Islet precursor cell (in vitro differentiated cells): ENCODE data around the gene DOCK3.
A peak's percentile ranks its signal among the peaks of the same experiment; 100 is the strongest.
"Not testable (repeated sequence)": the region's sequence is repeated elsewhere in the genome, so short reads cannot be mapped to it uniquely, and the experiment has no call there.

Experiments
- DNase-seq: peaks from one replicate; pipeline ENCODE4 v3.0.0-alpha.2; 2018

The DOCK3 gene

DNA sequence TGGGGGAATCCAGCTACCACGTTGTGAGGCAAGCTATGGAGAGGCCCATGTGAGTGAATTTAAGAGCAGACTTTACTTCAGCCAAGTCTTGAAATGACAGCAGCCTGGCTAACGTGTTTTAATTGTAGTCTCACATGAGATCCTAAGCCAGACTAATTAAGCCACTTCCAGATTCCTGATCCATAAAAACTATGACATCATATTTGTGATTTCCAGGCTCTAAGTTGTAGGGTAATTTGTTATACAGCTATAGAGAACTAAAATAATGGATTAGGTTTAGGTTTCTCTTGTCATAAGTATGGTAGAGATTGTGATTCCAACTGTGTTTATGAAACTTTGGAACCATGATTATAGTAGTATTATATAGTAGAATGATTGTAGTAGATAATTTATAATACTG, 329.5 kb downstream of the DOCK3 start:
- no peak for DNase-seq

DNA sequence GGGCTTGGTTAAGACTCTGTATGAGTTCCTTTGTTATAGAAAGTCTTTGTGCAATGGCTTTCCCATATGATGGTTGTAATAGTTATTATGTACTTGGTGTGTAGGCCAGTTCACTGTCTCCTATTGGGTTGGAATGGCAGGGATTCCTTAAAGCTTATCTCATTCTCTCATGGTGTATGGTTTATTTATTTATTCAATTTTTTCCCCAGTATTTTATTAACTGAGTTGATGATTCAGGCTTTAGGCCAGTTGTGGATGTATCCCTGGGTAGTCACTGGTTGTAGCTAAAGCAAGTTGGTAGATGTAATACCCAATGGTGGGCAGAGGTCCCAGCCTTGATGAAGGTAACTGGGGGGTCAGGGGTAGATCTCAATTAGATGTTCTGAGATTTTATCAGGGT, 349.4 kb downstream of the DOCK3 start:
- no peak for DNase-seq

DNA sequence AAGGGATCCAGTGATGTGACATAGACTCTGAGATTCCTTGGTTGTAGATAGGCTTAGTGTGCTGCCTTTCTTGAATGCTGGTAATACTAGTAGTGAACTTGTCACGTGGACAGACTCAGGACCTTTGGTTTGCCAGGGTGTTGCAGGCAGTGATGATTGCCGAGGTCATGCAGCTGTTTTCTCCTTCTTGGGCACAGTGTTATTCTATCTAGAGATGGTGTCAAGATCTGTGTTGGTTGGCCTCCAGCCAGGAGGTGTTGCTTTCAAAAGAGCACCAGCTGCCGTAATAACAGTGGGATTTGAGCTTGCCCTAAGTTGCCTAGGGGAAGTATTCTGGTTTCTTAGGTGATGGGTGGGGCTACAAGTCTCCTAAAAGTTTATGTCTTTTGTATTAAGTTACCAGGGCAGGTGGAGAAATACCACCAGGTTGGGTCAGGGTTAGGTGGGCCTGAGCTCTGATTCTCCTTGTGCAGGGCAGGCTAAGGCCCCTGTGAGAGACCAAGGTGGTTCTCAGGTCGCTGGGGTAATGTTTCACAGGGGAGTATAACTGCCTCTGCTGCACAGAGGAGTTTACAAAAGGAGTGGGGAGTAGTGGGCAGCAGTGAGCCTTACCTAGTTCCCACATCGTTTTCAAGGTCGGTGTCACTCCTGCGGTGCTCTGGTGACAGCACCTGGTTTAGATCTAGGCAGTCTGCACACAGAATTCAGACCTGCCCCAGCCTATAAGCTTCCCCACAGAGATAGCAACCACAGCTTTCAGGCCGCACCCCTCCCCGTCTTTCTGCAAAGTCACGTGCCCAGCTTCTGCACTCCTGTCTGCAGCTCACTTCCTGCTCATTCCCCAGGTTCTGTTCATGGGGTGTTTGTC, 350.3 kb downstream of the DOCK3 start:
- DNase-seq = peak; percentile 54

GRCh38 chr3:51031666-51032065, 356.9 kb downstream of the DOCK3 start:
- no peak for DNase-seq

DNA sequence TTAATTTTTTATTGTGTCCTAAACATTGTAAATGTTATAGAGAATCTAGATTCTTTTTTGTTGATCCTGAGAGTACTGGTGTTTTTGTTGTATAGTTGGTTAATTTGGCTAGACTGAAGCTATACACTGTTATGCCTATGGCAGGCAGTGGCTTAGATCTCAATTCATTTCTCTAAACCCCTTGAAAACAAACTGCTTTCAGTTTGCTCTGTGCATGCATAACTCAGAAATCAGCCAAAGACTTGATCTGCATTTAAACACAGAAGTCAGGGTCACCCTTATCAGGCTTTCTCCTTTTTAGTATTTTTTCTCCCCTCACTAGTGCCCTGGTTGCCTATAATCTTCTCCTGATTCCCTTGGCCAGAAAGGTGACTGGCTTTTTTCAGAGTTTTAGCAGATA, 360.9 kb downstream of the DOCK3 start:
- DNase-seq = no peak

DNA sequence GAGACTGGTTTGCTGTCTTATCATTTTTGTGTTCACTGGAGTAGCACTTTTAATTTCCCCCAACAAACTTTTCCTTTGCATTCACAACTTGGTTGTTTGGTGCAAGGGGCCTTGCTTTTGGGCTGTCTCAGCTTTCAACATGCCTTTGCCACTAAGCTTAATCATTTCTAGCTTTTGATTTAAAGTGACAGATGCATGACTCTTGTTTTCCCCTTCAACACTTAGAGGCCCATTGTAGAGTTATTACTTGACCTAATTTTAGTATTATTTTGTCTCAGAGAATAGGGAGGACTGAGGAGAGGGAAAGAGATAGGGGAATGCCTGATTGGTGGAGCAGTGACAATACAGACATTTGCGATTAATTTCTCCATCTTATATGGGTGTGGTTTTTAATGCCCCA, 370.3 kb downstream of the DOCK3 start:
- no peak for DNase-seq

DNA sequence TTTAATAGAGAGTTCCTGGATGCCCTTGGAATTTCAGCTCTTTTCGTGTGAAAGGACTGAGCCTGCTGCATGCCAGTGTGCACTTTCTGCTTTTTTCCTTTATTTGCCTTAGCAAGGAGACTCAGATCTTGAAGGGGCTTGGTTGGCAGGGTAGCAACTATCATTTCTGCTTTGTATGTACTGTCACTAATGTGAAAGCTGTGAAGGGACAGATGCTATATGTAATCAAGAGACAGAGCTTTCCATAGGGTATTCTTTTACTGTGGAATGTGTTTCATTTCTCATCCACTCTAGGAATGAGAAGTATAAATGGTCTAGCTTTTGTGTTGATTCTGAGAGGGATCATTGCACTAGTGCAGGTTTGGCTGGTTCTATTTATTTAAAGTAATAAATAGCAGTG, 377.8 kb downstream of the DOCK3 start:
- DNase-seq = no peak

- no peak for DNase-seq
Observed at GRCh38 chr3:51057121-51057520, 382.4 kb downstream of the DOCK3 start.

GRCh38 chr3:51063053-51063452, 388.3 kb downstream of the DOCK3 start:
- DNase-seq = no peak

DNA sequence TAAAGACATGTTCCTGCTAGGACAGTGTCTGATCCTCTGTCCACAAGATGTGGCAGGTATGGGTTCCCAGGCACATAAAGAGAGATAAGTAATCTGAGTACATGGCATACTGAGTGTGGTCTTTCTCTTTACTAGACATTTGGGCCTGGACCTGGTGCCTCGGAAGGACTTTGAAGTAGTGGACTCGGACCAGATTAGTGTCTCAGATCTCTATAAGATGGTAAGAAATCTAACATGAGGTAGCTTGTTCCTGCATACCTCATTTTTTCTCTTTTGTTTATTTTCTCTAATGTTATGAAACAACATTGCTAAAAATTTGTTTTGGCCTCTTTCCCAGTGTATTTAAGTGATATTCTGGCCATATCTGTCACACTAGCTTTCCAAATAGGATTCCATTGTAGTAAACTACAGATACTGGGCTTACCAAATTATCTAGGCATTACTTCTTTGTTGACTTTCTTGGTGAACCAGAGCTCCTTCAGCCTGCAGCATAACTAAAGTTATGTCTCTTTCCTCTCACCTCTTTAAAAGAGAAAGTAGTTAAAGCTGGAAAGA, 400.6 kb downstream of the DOCK3 start:
- no peak for DNase-seq

DNA sequence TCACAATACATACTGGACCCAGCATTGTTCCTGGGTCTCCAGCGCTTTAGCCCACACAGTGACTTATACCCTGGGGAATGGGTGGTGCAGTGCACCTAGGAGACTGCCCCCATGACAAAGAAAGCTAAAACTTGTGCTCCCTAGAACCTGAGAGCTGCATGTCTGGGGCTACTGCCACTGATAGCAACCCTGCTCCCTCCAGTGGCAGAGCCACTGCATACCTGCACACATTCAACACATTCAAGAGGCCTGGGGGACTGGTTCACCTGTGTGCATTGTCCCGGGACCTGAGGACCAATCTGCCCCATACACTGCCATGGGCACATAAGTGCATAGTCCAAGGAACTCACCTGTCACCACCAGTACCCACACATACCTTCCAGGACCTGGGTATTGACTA, 407.6 kb downstream of the DOCK3 start:
- no peak for DNase-seq

DNA sequence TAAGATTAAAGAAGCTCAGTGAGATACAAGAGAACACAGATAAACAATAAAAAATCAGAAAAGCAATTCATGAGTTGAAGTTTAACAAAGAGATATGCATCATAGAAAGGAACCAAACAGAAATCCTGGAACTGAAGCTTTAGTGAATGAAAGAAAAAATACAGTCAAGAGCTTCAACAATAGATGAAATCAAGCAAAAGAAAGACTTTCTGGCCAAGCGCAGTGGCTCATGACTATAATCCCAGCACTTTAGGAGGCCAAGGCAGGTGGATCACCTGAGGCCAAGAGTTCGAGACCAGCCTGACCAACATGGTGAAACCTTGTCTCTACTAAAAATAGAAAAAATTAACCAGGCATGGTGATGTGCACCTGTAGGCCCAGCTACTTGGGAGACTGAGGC, 408.8 kb downstream of the DOCK3 start:
- DNase-seq = no peak

DNA sequence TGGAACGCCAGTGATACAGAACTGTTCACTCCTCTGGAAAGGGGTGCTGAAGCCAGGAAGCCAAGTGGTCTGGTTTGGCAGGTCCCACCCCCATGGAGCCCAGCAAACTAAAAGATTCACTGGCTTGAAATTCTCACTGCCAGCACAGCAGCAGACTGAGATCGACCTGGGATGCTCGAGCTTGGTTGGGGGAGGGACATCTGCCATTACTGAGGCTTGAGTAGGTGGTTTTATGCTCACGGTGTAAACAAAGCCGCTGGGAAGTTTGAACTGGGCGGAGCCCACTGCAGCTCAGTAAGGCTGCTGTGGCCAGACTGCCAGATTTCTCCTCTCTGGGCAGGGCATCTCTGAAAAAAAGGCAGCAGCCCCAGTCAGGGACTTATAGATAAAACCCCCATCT, 417.4 kb downstream of the DOCK3 start:
- DNase-seq = not testable (repeated sequence)

GRCh38 chr3:51094838-51095237, 420.1 kb downstream of the DOCK3 start:
- not testable (repeated sequence) for DNase-seq

- DNase-seq = peak; percentile 70
Observed at GRCh38 chr3:51099794-51100535, 425.2 kb downstream of the DOCK3 start.

GRCh38 chr3:51100536-51100851, 425.8 kb downstream of the DOCK3 start:
- DNase-seq = no peak

DNA sequence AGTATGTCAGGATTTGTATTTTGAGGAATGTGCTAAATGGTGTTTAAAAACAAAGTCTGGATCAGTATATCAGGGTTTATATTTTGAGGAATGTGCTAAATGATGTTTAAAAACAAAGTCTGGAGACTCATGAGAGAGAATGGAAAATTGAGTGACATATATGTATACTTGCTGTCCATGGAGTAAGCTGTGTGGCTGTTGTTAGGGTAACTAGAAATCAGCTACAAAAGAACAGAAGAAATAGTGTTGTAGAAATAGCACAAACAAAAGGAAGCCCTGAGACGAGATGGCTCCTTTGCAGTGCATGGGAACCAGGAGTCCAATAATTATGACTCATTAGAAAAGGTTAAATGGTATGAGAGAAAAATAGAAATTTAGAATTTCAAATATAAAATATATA, 427.7 kb downstream of the DOCK3 start:
- DNase-seq = no peak

DNA sequence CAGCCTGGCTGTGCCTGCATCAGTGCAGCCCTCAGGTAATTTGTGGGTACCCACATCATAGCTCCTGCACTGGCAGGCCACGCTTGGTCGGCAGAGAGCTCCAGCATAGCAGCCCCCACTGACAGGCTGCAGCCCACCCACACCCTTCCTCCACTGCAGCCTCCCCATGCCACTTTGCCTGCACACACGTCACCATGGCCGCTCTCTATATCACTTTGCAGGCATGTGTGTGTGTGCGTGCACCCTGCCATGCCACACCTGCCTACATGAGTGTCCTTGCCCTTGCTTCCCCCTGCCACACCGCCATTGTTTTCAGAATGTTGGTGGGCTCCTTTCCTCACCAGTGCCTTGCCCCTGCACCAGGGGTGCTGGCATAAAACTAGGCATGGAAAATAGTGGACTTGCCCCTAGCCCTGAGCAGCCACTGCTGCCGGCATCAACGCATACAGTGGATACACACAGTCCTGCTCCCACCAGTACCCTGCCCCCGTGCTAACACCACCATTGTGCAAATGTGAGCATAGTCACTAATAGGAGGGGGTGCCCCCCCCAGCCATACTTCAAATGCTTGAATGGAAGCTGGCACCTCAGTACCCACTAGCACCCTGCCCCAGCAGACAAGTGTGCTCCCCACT, 431.6 kb downstream of the DOCK3 start:
- no peak for DNase-seq

DNA sequence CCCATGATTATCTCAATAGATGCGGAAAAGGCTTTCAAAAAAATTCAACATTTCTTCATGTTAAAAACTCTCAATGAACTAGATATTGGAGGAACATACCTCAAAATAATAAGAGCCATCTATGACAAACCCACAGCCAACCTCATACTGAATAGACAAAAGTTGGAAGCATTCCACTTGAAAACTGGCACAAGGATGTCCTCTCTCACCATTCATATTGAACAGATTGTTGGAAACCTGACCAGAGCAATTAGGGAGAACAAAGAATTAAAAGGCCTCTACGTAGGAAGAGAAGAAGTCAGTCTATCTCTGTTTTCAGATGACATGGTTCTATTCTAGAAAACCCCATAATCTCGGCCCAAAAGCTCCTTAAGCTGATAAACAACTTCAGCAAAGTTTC, 435.9 kb downstream of the DOCK3 start:
- DNase-seq = no peak

- DNase-seq = no peak
Observed at GRCh38 chr3:51122944-51123343, 448.2 kb downstream of the DOCK3 start.

DNA sequence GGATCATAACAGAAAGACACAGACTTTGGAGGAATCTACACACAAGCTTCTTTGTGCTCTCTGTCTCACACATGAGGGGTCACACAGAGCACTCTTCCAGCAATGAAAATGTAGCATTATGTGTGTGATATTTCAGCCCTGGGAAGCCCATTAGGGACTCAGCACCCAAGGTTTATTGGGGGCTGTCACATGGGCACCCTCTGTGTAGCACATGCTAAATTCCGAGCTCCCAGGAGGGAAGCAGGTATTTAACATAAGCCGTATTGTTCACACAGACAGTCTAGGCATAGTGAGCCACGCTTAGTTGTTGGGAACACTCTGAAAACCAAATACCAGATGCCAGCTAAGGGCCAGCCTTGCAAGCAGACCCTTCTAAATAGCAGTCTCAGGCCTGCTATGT, 448.8 kb downstream of the DOCK3 start:
- DNase-seq = no peak

DNA sequence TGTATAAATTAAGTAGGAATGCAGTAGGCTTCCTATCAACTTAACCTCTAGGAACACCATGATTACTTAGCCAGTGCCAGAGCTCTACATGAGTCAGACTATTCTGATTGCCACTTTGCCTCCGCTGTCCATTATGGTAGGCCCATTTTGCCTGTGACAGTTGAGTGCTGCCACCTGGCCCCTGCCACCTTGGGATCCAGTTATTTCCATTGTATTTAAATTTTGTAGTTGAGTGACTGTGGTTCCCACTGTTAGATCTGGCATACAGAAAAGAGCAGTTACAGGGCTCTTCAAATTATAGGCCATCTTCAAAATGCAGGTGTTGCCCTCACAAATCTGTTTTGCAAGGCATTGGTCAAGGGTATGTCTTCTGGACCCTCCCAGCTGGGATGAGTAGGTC, 456.9 kb downstream of the DOCK3 start:
- not testable (repeated sequence) for DNase-seq

DNA sequence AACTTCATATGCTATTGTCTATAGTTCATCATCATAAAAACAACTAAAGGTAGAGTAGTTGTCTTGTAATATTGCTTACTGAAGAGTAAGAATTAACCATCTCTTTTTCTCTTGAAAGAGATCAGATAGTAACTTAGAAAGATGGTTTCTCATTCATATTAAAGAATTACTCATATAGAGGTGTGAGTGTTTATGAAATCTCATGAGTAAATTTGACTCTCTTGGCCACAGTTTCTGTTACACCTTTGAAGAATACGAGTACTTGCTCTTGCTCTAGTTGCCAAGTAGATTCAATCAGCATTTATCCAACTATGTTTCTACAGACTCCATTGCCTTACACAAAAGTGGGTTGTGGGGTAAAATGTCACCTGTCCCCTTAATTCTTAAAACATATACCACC, 463.0 kb downstream of the DOCK3 start:
- no peak for DNase-seq

DNA sequence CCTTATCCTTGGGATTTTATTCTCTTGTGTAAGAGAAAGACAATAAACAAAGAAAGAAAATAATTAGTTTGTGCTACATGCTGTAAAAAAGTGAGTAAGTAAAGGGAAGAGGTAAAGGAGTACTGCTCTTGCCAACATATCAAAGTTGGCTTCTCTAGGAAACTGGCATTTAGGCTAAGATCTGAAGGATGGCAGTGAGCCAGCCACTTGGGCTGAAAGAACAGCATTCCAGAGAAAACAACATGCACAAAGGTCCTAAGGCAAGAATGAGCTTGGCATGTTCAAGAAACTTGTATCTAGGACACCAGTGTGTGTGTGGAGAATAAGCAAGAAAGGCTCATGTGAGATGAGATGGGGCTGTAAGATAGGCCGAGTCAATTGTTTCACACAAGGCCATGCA, 464.9 kb downstream of the DOCK3 start:
- DNase-seq = no peak
